ENCODE measurements around the gene LDHAL6A. TPM values are rescaled to one million over a fixed set of nuclear protein-coding genes. Genes with fewer than 3 reads are reported as not detected.

LDHAL6A gene
- total and polyA plus RNA-seq, 8 donors, result 0.02 TPM; not detected in 7

DNA sequence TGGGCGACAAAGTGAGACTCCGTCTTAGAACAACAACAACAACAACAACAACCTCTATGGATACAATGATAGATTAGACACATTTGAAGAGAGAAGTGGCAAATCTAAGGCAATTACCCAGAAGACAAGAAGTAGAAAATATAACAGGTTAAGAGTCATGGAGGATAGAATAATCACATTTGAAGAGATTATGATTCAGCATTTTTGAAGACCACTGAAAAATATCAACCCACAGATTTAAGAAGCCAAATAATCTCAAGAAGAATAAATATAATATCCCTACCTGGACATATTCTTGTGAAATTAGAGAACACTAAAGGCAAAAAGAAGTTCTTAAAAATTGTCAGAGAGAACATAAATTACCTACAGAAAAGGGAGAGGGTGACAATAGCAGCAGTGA lies 35.6 kb upstream of the LDHAL6A start:
- ATAC-seq (no peak), FAIRE-seq (no peak), DNase-seq (no peak)
- H3K4me3 ChIP-seq, result no peak overlapping the region
- H3K9me3 ChIP-seq, result no peaks in the 10 kb centered on the region
- no peaks in the 10 kb centered on the region for H3K4me1 ChIP-seq
- H3K36me3 ChIP-seq, result no peaks in the 10 kb centered on the region
- 93 to 96% methylated on average over 2 of the region's 2 CpGs for WGBS, 2 donors
- H3K27me3 ChIP-seq, result no peaks in the 10 kb centered on the region
- TF ChIP-seq, protein P1, sequence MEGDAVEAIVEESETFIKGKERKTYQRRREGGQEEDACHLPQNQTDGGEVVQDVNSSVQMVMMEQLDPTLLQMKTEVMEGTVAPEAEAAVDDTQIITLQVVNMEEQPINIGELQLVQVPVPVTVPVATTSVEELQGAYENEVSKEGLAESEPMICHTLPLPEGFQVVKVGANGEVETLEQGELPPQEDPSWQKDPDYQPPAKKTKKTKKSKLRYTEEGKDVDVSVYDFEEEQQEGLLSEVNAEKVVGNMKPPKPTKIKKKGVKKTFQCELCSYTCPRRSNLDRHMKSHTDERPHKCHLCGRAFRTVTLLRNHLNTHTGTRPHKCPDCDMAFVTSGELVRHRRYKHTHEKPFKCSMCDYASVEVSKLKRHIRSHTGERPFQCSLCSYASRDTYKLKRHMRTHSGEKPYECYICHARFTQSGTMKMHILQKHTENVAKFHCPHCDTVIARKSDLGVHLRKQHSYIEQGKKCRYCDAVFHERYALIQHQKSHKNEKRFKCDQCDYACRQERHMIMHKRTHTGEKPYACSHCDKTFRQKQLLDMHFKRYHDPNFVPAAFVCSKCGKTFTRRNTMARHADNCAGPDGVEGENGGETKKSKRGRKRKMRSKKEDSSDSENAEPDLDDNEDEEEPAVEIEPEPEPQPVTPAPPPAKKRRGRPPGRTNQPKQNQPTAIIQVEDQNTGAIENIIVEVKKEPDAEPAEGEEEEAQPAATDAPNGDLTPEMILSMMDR (IDR thresholded peaks at IDR 0.05), result no peak
- intact Hi-C loops (cut with DNase I), result no loop called here
- H3K27ac ChIP-seq, result no peak overlapping the region

DNA sequence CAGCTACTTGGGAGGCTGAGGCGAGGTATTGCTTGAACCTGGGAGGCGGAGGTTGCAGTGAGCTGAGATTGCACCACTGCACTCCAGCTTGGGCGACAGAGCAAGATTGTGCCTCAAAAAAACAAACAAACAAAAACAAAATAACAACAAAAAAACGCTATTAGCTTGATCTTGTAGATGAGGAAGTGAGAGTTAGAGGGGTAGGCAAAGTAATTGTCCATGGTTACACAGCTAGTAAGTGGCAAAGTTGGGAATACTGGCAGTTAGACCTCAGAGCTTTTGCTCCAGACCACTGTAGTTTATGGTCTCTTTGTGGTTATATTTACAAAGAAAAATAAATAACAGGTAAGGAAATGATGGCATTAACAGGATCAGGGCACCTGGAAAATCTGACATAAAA lies 28.4 kb upstream of the LDHAL6A start:
- ATAC-seq (no peak), FAIRE-seq (no peak), DNase-seq (no peak)
- intact Hi-C loops (cut with DNase I), result no loop called here
- H3K27me3 ChIP-seq, result no peaks in the 10 kb centered on the region
- H3K4me1 ChIP-seq, result no peaks in the 10 kb centered on the region
- no peak overlapping the region for H3K4me3 ChIP-seq
- H3K27ac ChIP-seq, result no peak overlapping the region
- H3K36me3 ChIP-seq, result no peaks in the 10 kb centered on the region
- H3K9me3 ChIP-seq, result no peaks in the 10 kb centered on the region
- TF ChIP-seq, protein P1 (IDR thresholded peaks at IDR 0.05), result no peak
- 66 to 70% methylated on average over 4 of the region's 4 CpGs for WGBS, 2 donors

DNA sequence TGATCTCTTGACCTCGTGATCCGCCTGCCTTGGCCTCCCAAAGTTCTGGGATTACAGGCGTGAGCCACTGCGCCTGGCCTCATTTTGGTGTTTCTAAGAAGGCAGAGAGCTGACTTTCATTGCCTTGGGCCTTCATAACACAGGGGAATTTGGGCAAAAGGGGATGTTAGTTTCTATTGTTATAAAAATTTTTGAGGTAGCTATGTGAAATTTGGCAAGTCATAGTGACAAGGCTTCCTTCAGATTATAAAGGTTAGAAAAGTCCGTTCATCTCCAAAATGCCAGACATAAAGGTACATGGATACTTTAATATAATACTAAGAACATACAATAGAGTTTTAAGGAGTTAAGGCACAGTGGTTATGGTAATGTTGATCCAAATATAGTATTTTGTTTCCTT lies 26.3 kb upstream of the LDHAL6A start:
- no peaks in the 10 kb centered on the region for H3K27me3 ChIP-seq
- H3K4me3 ChIP-seq, result no peak overlapping the region
- ATAC-seq (no peak), DNase-seq (no peak), FAIRE-seq (no peak)
- TF ChIP-seq, protein P1 (IDR thresholded peaks at IDR 0.05), result no peak
- H3K9me3 ChIP-seq, result no peaks in the 10 kb centered on the region
- no peaks in the 10 kb centered on the region for H3K36me3 ChIP-seq
- 86 to 90% methylated on average over 5 of the region's 5 CpGs for WGBS, 2 donors
- intact Hi-C loops (cut with DNase I), result no loop called here
- no peak overlapping the region for H3K27ac ChIP-seq
- H3K4me1 ChIP-seq, result no peaks in the 10 kb centered on the region

DNA sequence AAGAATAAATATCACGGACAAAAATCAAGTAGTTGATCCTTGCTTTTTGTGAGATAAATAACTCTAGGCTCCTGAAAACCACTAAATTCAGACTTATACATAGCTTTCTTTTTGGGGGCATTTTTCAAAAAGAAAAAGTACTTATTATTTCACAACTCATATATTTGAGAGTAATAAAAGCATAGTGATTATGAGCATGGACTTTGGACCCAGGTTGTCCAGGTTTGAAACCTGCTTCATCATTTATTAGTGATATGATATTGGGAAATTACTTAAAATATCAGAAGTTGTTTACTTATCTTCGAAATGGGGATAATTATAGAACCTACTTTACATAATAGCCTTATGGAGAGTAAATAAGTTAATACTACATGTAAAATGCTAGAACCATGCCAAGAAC lies 17.0 kb upstream of the LDHAL6A start:
- H3K36me3 ChIP-seq, result no peaks in the 10 kb centered on the region
- H3K27ac ChIP-seq, result no peak overlapping the region
- TF ChIP-seq, protein P1 (IDR thresholded peaks at IDR 0.05), result no peak
- intact Hi-C loops (cut with DNase I), result no loop called here
- no peaks in the 10 kb centered on the region for H3K9me3 ChIP-seq
- FAIRE-seq (no peak), ATAC-seq (no peak), DNase-seq (no peak)
- no peak overlapping the region for H3K4me3 ChIP-seq
- no peaks in the 10 kb centered on the region for H3K4me1 ChIP-seq
- WGBS, 2 donors, result 54 to 57% methylated on average over 2 of the region's 2 CpGs
- no peaks in the 10 kb centered on the region for H3K27me3 ChIP-seq

DNA sequence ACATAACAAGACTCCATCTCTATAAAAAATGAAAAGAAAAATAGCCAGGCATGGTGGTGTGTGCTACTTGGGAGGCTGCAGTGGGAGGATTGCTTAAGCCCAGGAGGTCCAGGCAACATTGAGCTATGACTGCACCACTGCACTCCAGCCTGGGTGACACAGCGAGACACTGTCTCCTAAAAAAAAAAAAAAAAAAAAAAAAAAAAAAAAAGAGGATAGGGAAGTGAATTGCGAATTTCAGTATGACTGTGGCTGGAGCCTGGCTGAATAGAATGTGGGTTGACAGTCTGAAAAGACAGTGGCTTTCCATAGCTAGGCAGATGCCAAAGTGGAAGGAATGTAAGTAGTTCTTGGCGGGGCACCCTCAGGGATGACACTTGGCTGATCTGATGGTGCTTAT lies 6.4 kb upstream of the LDHAL6A start:
- no peaks in the 10 kb centered on the region for H3K27me3 ChIP-seq
- H3K36me3 ChIP-seq, result no peaks in the 10 kb centered on the region
- H3K4me1 ChIP-seq, result no peaks in the 10 kb centered on the region
- intact Hi-C loops (cut with DNase I), result no loop called here
- no peak for FAIRE-seq
- no peak overlapping the region for H3K27ac ChIP-seq
- no peaks in the 10 kb centered on the region for H3K9me3 ChIP-seq
- ATAC-seq, result no peak
- TF ChIP-seq, protein P1 (IDR thresholded peaks at IDR 0.05), result no peak
- H3K4me3 ChIP-seq, result no peak overlapping the region
- WGBS, 2 donors, result 93 to 98% methylated on average over 3 of the region's 3 CpGs
- DNase-seq, result no peak
